Panc1 (cell line): ENCODE data around the gene GUCY1B1.

Experiments used
- CTCF ChIP-seq: fragments of 450-650 bp; IDR thresholded peaks from 2 replicates; pipeline ENCODE4 v1.5.1; 2017; ENCODE audit warnings: mild to moderate bottlenecking
- POLR2AphosphoS5 ChIP-seq: IDR thresholded peaks from 2 replicates; pipeline ENCODE4 v1.6.1; 2012; ENCODE audit warnings: mild to moderate bottlenecking, low read depth, low read length, moderate library complexity
- SIN3A ChIP-seq: IDR thresholded peaks from 2 replicates; pipeline ENCODE4 v1.6.1; 2012; ENCODE audit warnings: low read depth, mild to moderate bottlenecking, low read length, moderate library complexity, borderline replicate concordance; ENCODE audit not compliant: insufficient read depth
- TCF7L2 ChIP-seq: IDR thresholded peaks from 2 replicates; pipeline ENCODE4 v1.6.1; 2011; ENCODE audit warnings: mild to moderate bottlenecking, low read depth, low read length, inconsistent platforms
- TF ChIP-seq, protein P1 (sequence below), 2 experiments: IDR thresholded peaks; 2 replicates each; pipeline ENCODE4 v1.6.1; 2011 to 2012; ENCODE audit warnings: low read depth in 2 of 2, control low read depth in 1 of 2, low read length in 1 of 2, mild to moderate bottlenecking in 1 of 2, moderate library complexity in 1 of 2; ENCODE audit not compliant: insufficient read depth in 1 of 2

DNA sequence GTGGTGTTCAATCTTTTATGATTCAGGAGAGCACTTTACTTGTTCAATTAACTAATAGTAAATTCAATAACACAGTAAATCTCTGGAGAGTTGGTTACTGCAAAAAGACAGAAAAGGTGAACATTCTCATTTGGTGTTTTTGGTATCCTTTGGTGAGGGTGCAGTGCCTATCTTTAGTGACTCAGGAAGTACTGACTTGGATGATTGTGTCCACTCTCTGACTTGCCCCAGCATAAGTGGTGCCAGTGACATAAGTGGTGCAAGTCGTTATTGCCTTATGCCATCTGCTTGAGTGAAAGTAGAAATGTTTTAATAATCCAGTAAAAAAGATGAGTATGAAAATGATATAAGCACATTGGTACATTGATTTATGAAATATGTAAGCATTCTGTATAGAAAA, 27.0 kb downstream of the GUCY1B1 start:
- TF ChIP-seq CTCF (no peak), POLR2AphosphoS5 (no peak), SIN3A (no peak), TCF7L2 (no peak)
- TF ChIP-seq, protein P1, sequence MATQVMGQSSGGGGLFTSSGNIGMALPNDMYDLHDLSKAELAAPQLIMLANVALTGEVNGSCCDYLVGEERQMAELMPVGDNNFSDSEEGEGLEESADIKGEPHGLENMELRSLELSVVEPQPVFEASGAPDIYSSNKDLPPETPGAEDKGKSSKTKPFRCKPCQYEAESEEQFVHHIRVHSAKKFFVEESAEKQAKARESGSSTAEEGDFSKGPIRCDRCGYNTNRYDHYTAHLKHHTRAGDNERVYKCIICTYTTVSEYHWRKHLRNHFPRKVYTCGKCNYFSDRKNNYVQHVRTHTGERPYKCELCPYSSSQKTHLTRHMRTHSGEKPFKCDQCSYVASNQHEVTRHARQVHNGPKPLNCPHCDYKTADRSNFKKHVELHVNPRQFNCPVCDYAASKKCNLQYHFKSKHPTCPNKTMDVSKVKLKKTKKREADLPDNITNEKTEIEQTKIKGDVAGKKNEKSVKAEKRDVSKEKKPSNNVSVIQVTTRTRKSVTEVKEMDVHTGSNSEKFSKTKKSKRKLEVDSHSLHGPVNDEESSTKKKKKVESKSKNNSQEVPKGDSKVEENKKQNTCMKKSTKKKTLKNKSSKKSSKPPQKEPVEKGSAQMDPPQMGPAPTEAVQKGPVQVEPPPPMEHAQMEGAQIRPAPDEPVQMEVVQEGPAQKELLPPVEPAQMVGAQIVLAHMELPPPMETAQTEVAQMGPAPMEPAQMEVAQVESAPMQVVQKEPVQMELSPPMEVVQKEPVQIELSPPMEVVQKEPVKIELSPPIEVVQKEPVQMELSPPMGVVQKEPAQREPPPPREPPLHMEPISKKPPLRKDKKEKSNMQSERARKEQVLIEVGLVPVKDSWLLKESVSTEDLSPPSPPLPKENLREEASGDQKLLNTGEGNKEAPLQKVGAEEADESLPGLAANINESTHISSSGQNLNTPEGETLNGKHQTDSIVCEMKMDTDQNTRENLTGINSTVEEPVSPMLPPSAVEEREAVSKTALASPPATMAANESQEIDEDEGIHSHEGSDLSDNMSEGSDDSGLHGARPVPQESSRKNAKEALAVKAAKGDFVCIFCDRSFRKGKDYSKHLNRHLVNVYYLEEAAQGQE (IDR thresholded peaks at IDR 0.05; ENCODE audit: insufficient read depth in 1 of 2, low read depth in 2 of 2, low read length in 1 of 2) = no peak
